ENCODE measurements around the gene UCHL3.

- TF ChIP-seq POLR2A (IDR thresholded peaks at IDR 0.05): no peak
- no peak for TF ChIP-seq CTCF (IDR thresholded peaks at IDR 0.05)
Measured at GRCh38 chr13:75637181-75637750, 87.7 kb downstream of the UCHL3 start.

Data from testis (tissue), 2 donors.